Measurements from ENCODE around the gene REXO4.

REXO4 gene

GRCh38 chr9:133404454-133405002 lies 13.3 kb downstream of the REXO4 start:
- TF ChIP-seq CTCF (IDR thresholded peaks at IDR 0.05), result no peak
- Histone ChIP-seq H3K27me3 (no peaks in the 10 kb centered on the region), H3K9me3 (no peaks in the 10 kb centered on the region), H3K27ac (no peak overlapping the region), H3K36me3 (peaks cover 20 to 94% (median 43%) of the 10 kb centered on the region in 3 donors), H3K4me3 (no peak overlapping the region), H3K4me1 (no peaks in the 10 kb centered on the region)
- intact Hi-C loops (cut with DNase I; ENCODE audit: low total_unique reads), result no loop called here
- no peak for DNase-seq

GRCh38 chr9:133403766-133404453 lies 13.9 kb downstream of the REXO4 start:
- no peaks in the 10 kb centered on the region for H3K4me1 ChIP-seq
- no peaks in the 10 kb centered on the region for H3K27me3 ChIP-seq
- intact Hi-C loops (cut with DNase I; ENCODE audit: low total_unique reads), result no loop called here
- no peaks in the 10 kb centered on the region for H3K9me3 ChIP-seq
- no peak overlapping the region for H3K27ac ChIP-seq
- TF ChIP-seq CTCF (IDR thresholded peaks at IDR 0.05), result peak; percentile 6 to 20
- no peak overlapping the region for H3K4me3 ChIP-seq
- no peak for DNase-seq
- H3K36me3 ChIP-seq, result peaks cover 20 to 87% (median 37%) of the 10 kb centered on the region in 3 donors

GRCh38 chr9:133402689-133403088 lies 15.1 kb downstream of the REXO4 start:
- no peak overlapping the region for H3K27ac ChIP-seq
- peaks cover 13 to 75% (median 28%) of the 10 kb centered on the region in 3 donors for H3K36me3 ChIP-seq
- no peaks in the 10 kb centered on the region for H3K9me3 ChIP-seq
- no peak for DNase-seq
- intact Hi-C loops (cut with DNase I; ENCODE audit: low total_unique reads), result no loop called here
- no peak for TF ChIP-seq CTCF (IDR thresholded peaks at IDR 0.05)
- no peak overlapping the region for H3K4me3 ChIP-seq
- no peaks in the 10 kb centered on the region for H3K27me3 ChIP-seq
- H3K4me1 ChIP-seq, result no peaks in the 10 kb centered on the region

GRCh38 chr9:133401588-133401987 lies 16.2 kb downstream of the REXO4 start:
- no peak for DNase-seq
- H3K27me3 ChIP-seq, result peaks cover 0 to 4% of the 10 kb centered on the region in 2 donors
- no peak for TF ChIP-seq CTCF (IDR thresholded peaks at IDR 0.05)
- no peak overlapping the region for H3K4me3 ChIP-seq
- H3K27ac ChIP-seq, result no peak overlapping the region
- intact Hi-C loops (cut with DNase I; ENCODE audit: low total_unique reads), result no loop called here
- H3K4me1 ChIP-seq, result no peaks in the 10 kb centered on the region
- H3K36me3 ChIP-seq, result peaks cover 12 to 64% (median 20%) of the 10 kb centered on the region in 3 donors
- no peaks in the 10 kb centered on the region for H3K9me3 ChIP-seq

GRCh38 chr9:133400292-133400691 lies 17.5 kb downstream of the REXO4 start:
- Histone ChIP-seq H3K36me3 (peaks cover 6 to 51% (median 7%) of the 10 kb centered on the region in 3 donors), H3K4me1 (no peaks in the 10 kb centered on the region), H3K9me3 (no peaks in the 10 kb centered on the region), H3K27ac (no peak overlapping the region), H3K4me3 (no peak overlapping the region), H3K27me3 (peaks cover 0 to 4% of the 10 kb centered on the region in 2 donors)
- intact Hi-C loops (cut with DNase I; ENCODE audit: low total_unique reads), result no loop called here
- no peak for DNase-seq
- TF ChIP-seq CTCF (IDR thresholded peaks at IDR 0.05), result no peak

Measured in tibial artery (tissue), 4 donors.